ENCODE data around the gene MCOLN3.

- TF ChIP-seq CTCF (IDR thresholded peaks at IDR 0.05 in 8 of 11, conservative IDR thresholded peaks at IDR 0.05 in 3 of 11) (no peak), POLR2AphosphoS5 (IDR thresholded peaks at IDR 0.05) (no peak)
Measured at GRCh38 chr1:84982395-84982794, 65.9 kb downstream of the MCOLN3 start.

All from spleen (tissue), 7 donors.